ENCODE results near the gene CKAP2L. TPM values are rescaled to one million over a fixed set of nuclear protein-coding genes. Genes with fewer than 3 reads are reported as not detected.

CKAP2L gene
- total and polyA plus RNA-seq, 9 of the 15 experiments (the other 6 are each of a cell fraction or from before 2014, with no cell fraction given): 10.4 to 21.9 (median 14.2) TPM

GRCh38 chr2:112794841-112795240 lies 30.4 kb upstream of the CKAP2L start (continued):
- TF ChIP-seq, protein P1, sequence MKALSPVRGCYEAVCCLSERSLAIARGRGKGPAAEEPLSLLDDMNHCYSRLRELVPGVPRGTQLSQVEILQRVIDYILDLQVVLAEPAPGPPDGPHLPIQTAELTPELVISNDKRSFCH (CRISPR knock-in tag; IDR thresholded peaks at IDR 0.05): no peak
- TF ChIP-seq, protein P1 (tag; IDR thresholded peaks at IDR 0.05): 0 out of 2 replicates have a peak, but pooled peaks have one; percentile 28
- TF ChIP-seq NR2C1 (IDR thresholded peaks at IDR 0.05): no peak
- peak; percentile 73 for TF ChIP-seq NR2C1 (tag; IDR thresholded peaks at IDR 0.05)
- TF ChIP-seq NCOA4 (IDR thresholded peaks at IDR 0.05; ENCODE audit: partially characterized antibody): no peak
- TF ChIP-seq REST (IDR thresholded peaks at IDR 0.05; ENCODE audit: borderline replicate concordance): no peak
- TF ChIP-seq REST (CRISPR knock-in tag; IDR thresholded peaks at IDR 0.05; ENCODE audit: low read depth): peak; percentile 70; the same call in 1 of the 2 replicates
- TF ChIP-seq NFIC (IDR thresholded peaks at IDR 0.05): no peak
- 0 out of 2 replicates have a peak, but pooled peaks have one; percentile 51 for TF ChIP-seq ZBTB9 (CRISPR knock-in tag; IDR thresholded peaks at IDR 0.05)
- TF ChIP-seq STAG1 (CRISPR knock-in tag; IDR thresholded peaks at IDR 0.05; ENCODE audit: borderline replicate concordance): no peak
- peak; percentile 17; the same call in 1 of the 2 replicates for TF ChIP-seq NR4A1 (CRISPR knock-in tag; IDR thresholded peaks at IDR 0.05)
- peak; percentile 67 for TF ChIP-seq NR4A1 (tag; IDR thresholded peaks at IDR 0.05)
- TF ChIP-seq CXXC5 (CRISPR knock-in tag; IDR thresholded peaks at IDR 0.05): peak; percentile 57
- no peak for TF ChIP-seq ASH1L (IDR thresholded peaks at IDR 0.05; ENCODE audit: borderline replicate concordance, low read depth, partially characterized antibody)
- TF ChIP-seq RBM15 (IDR thresholded peaks at IDR 0.05; ENCODE audit: insufficient read depth, low read length): no peak
- TF ChIP-seq NFRKB (IDR thresholded peaks at IDR 0.05; ENCODE audit: low read depth): peak; percentile 49
- TF ChIP-seq ZNF583 (CRISPR knock-in tag; IDR thresholded peaks at IDR 0.05): peak; percentile 90
- no peak for TF ChIP-seq ZNF143 (CRISPR knock-in tag; IDR thresholded peaks at IDR 0.05)
